HepG2 (cell line): ENCODE data around the gene C12orf60. TPM values are rescaled to one million over a fixed set of nuclear protein-coding genes. Genes with fewer than 3 reads are reported as not detected.
A peak's percentile ranks its signal among the peaks of the same experiment; 100 is the strongest.

Experiments
- ATF7-NPFF ChIP-seq: sonication (generic); formaldehyde crosslinking; IDR thresholded peaks from 2 replicates; pipeline ENCODE4 v1.8.1; 2023; ENCODE audit warnings: mild to moderate bottlenecking, low read depth, missing genetic modification reagents, moderate library complexity
- CEBPG ChIP-seq: IDR thresholded peaks from 2 replicates; pipeline ENCODE4 v1.6.1; 2016
- DMAP1 ChIP-seq: IDR thresholded peaks from 2 replicates; pipeline ENCODE4 v1.6.1; 2016
- FOXJ3 ChIP-seq: sonication (generic); formaldehyde crosslinking; IDR thresholded peaks from 2 replicates; pipeline ENCODE4 v1.4.0; 2020; ENCODE audit warnings: missing genetic modification reagents, mild to moderate bottlenecking, borderline replicate concordance
- GPBP1L1 ChIP-seq: sonication (generic); formaldehyde crosslinking; IDR thresholded peaks from 2 replicates; pipeline ENCODE4 v1.5.0; 2020; ENCODE audit warnings: mild to moderate bottlenecking, missing genetic modification reagents
- HOXD1 ChIP-seq: sonication (generic); formaldehyde crosslinking; IDR thresholded peaks from 2 replicates; pipeline ENCODE4 v1.5.0; 2020; ENCODE audit warnings: missing genetic modification reagents
- MBNL3 ChIP-seq: fragments of 250-450 bp; sonication (Bioruptor Pico); conservative IDR thresholded peaks from 2 replicates; pipeline ENCODE4 v1.8.0; 2022; ENCODE audit warnings: mild to moderate bottlenecking, inconsistent platforms
- PHF20 ChIP-seq: sonication (generic); formaldehyde crosslinking; IDR thresholded peaks from 2 replicates; pipeline ENCODE4 v1.5.0; 2020; ENCODE audit warnings: mild to moderate bottlenecking, missing genetic modification reagents
- PPARG ChIP-seq: conservative IDR thresholded peaks from 2 replicates; pipeline ENCODE4 v1.6.1; 2016; ENCODE audit warnings: missing biosample characterization, missing genetic modification reagents
- RNF2 ChIP-seq: fragments of 450-650 bp; conservative IDR thresholded peaks from 2 replicates; pipeline ENCODE4 v1.6.1; 2016; ENCODE audit warnings: low read depth
- SIX1 ChIP-seq: sonication (generic); formaldehyde crosslinking; IDR thresholded peaks from 2 replicates; pipeline ENCODE4 v1.4.0; 2020; ENCODE audit warnings: missing genetic modification reagents, borderline replicate concordance
- SOX5 ChIP-seq: IDR thresholded peaks from 2 replicates; pipeline ENCODE4 v1.6.1; 2016; ENCODE audit warnings: borderline replicate concordance
- TFDP2 ChIP-seq: sonication (generic); formaldehyde crosslinking; IDR thresholded peaks from 2 replicates; pipeline ENCODE4 v1.4.0; 2020; ENCODE audit warnings: missing genetic modification reagents
- XRCC5 ChIP-seq: fragments of 200-400 bp; formaldehyde crosslinking; optimal IDR thresholded peaks from 2 replicates; pipeline ENCODE3; 2017; ENCODE audit warnings: mild to moderate bottlenecking, low read length
- ZIK1 ChIP-seq: sonication (generic); formaldehyde crosslinking; IDR thresholded peaks from 2 replicates; pipeline ENCODE4 v1.5.0; 2020; ENCODE audit warnings: mild to moderate bottlenecking, low read depth, missing genetic modification reagents, borderline replicate concordance
- ZNF407 ChIP-seq: sonication (generic); formaldehyde crosslinking; IDR thresholded peaks from one replicate; pipeline ENCODE4 v1.5.1; 2020; ENCODE audit warnings: mild to moderate bottlenecking, missing genetic modification reagents; ENCODE audit errors: not compliant biosample characterization
- polyA plus RNA-seq, 8 experiments: library from polyadenylated mRNA; depleted of rRNA in 3 of 8; stranded (reverse) in 7 of 8; unstranded in 1 of 8; fragments of >200 nt; fragmentation: Illumina TruSeq in 4 of 8; extraction: Trizol in 4 of 8; gene quantifications; 2 replicates each; pipeline versions ENCODE4 v1.2.1 to v1.2.3, GENCODE V29; 2011 to 2016; ENCODE audit warnings: low read depth in 4 of 8, missing spikeins in 1 of 8, mixed read lengths in 1 of 8; ENCODE audit not compliant: insufficient read depth in 1 of 8
- total RNA-seq, 5 experiments: library from RNA; depleted of rRNA; stranded (reverse); fragments of >200 nt; fragmentation: Illumina TruSeq; extraction: Trizol; gene quantifications; 2 replicates each; pipeline ENCODE4 v1.2.3, GENCODE V29; 2016; ENCODE audit warnings: low read depth in 1 of 5
- TF ChIP-seq, protein P1 (sequence below): sonication (generic); IDR thresholded peaks from 2 replicates; pipeline ENCODE4 v1.6.1; 2016; ENCODE audit warnings: low read depth, borderline replicate concordance

C12orf60 gene
- total and polyA plus RNA-seq, 2 of the 13 experiments (the other 11 are each of a cell fraction or from before 2014, with no cell fraction given), result 0.55 to 1.4 TPM

- TF ChIP-seq ZNF407 (CRISPR knock-in tag) (no peak), SOX5 (CRISPR knock-in tag) (peak; percentile 42; the same call in 1 of the 2 replicates), ZIK1 (no peak), PHF20 (peak; percentile 83), SIX1 (CRISPR knock-in tag) (no peak), XRCC5 (peak; percentile 36), PPARG (CRISPR knock-in tag) (no peak), FOXJ3 (CRISPR knock-in tag) (no peak), DMAP1 (CRISPR knock-in tag) (peak; percentile 55; the same call in 1 of the 2 replicates), TFDP2 (CRISPR knock-in tag) (peak; percentile 95), HOXD1 (CRISPR knock-in tag) (no peak), RNF2 (no peak), CEBPG (CRISPR knock-in tag) (no peak), MBNL3 (CRISPR knock-in tag) (no peak), GPBP1L1 (CRISPR knock-in tag) (no peak), ATF7-NPFF (CRISPR knock-in tag) (no peak; the same call in 1 of the 2 replicates)
- TF ChIP-seq, protein P1, sequence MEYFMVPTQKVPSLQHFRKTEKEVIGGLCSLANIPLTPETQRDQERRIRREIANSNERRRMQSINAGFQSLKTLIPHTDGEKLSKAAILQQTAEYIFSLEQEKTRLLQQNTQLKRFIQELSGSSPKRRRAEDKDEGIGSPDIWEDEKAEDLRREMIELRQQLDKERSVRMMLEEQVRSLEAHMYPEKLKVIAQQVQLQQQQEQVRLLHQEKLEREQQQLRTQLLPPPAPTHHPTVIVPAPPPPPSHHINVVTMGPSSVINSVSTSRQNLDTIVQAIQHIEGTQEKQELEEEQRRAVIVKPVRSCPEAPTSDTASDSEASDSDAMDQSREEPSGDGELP, result no peak
These were observed at the start of gene C12orf60, which contains the start of gene WBP11 (continued) for GRCh38 chr12:14803011-14803829.
